ENCODE data around the gene POLE. TPM values are rescaled to one million over a fixed set of nuclear protein-coding genes. Genes with fewer than 3 reads are reported as not detected.

The POLE gene
- total RNA-seq, 1 experiment from 2014 or later, result 147 TPM

- no peak overlapping the region for H4K91ac ChIP-seq (ENCODE audit: insufficient read length, low read depth, low read length)
- H3K9me3 ChIP-seq (ENCODE audit: control insufficient read depth, low read depth, low read length), result no peaks in the 10 kb centered on the region
- no peak overlapping the region for H2BK15ac ChIP-seq (ENCODE audit: low read depth, low read length)
- no peaks in the 10 kb centered on the region for H3K4me1 ChIP-seq (ENCODE audit: insufficient read depth, low read length)
- H4K8ac ChIP-seq (replicated peaks; ENCODE audit: insufficient read length, low read depth, low read length), result no peak overlapping the region
- Mint-ChIP-seq H3K27ac (no peak overlapping the region), H3K4me1 (peaks cover 4 to 10% of the 10 kb centered on the region in 2 experiments), H3K4me3 (no peak overlapping the region), H3K27me3 (ENCODE audit: low read depth) (peaks cover 98% of the 10 kb centered on the region), H3K9me3 (peaks cover 0 to 4% of the 10 kb centered on the region in 2 experiments; a peak in 1 of 5 replicates), H3K36me3 (ENCODE audit: insufficient read depth in 1 of 3, low read depth in 3 of 3) (peaks cover 0 to 2% (median 0%) of the 10 kb centered on the region in 3 experiments; a peak in 1 of 7 replicates)
- H2AFZ ChIP-seq (ENCODE audit: low read length), result no peak overlapping the region
- H4K20me1 ChIP-seq (ENCODE audit: control insufficient read depth, insufficient read depth, insufficient read length), result no peaks in the 10 kb centered on the region
- no peak overlapping the region for H3K56ac ChIP-seq (ENCODE audit: insufficient read length, low read depth, low read length)
- H3K79me2 ChIP-seq (ENCODE audit: insufficient read depth, low read length), result no peaks in the 10 kb centered on the region
- no peak overlapping the region for H2BK120ac ChIP-seq (ENCODE audit: low read depth, low read length, poor library complexity, severe bottlenecking)
- H3K23me2 ChIP-seq (ENCODE audit: insufficient read length, low read depth, low read length, poor library complexity, severe bottlenecking), result peaks cover 3% of the 10 kb centered on the region
- H3T11ph ChIP-seq (ENCODE audit: low read length), result no peak overlapping the region
- no CpG with 5 or more reads among the region's 6 CpGs for WGBS (ENCODE audit: extremely low coverage, insufficient read length, low lambda C conversion rate)
- no peak overlapping the region for H3K18ac ChIP-seq (ENCODE audit: insufficient read length, low read depth, low read length)
- no peaks in the 10 kb centered on the region for H3K79me1 ChIP-seq (ENCODE audit: insufficient read depth, low read depth, low read length, poor library complexity, severe bottlenecking)
- no peak overlapping the region for H2BK5ac ChIP-seq (ENCODE audit: insufficient read length, low read length)
- H3K27ac ChIP-seq (ENCODE audit: insufficient read length, low read depth, low read length), result no peak overlapping the region
- no peak for TF ChIP-seq CTCF (conservative IDR thresholded peaks at IDR 0.05)
- H4K5ac ChIP-seq (ENCODE audit: insufficient read length, low read depth, low read length), result no peak overlapping the region
- H2BK12ac ChIP-seq (ENCODE audit: insufficient read length, low read depth, low read length), result no peak overlapping the region
- H3K23ac ChIP-seq (ENCODE audit: insufficient read length, low read depth, low read length), result no peak overlapping the region
- H2BK20ac ChIP-seq (ENCODE audit: low read depth, low read length, poor library complexity, severe bottlenecking), result no peak overlapping the region
- H3K27me3 ChIP-seq (ENCODE audit: insufficient read depth, low read length), result peaks cover 46% of the 10 kb centered on the region; the same call in 1 of the 2 replicates
- H3K4me2 ChIP-seq (ENCODE audit: insufficient read depth, insufficient read length, low read length), result no peak overlapping the region
- no peak overlapping the region for H2AK5ac ChIP-seq (ENCODE audit: insufficient read length, low read length)
- no peak overlapping the region for H3K4ac ChIP-seq (ENCODE audit: low read depth, low read length)
- DNase-seq, result no peak
- H3K14ac ChIP-seq (ENCODE audit: insufficient read depth, low read length), result no peak overlapping the region
- no peak overlapping the region for H3K9ac ChIP-seq (ENCODE audit: extremely low read depth, insufficient read length, low read length)
Observed at GRCh38 chr12:132588319-132588718, 98.8 kb downstream of the POLE start.

Measured in H9 (cell line).